GM20431 (cell line): ENCODE results near the gene SLC48A1.

Experiments used
- in situ Hi-C: fragments of 300-500 bp; cut with MseI, MboI; formaldehyde crosslinking; loops from one replicate; pipeline ENCODE4 v1.15.0; 2020; ENCODE audit warnings: low sequenced_read_pairs; ENCODE audit not compliant: unreplicated experiment

SLC48A1 gene

DNA sequence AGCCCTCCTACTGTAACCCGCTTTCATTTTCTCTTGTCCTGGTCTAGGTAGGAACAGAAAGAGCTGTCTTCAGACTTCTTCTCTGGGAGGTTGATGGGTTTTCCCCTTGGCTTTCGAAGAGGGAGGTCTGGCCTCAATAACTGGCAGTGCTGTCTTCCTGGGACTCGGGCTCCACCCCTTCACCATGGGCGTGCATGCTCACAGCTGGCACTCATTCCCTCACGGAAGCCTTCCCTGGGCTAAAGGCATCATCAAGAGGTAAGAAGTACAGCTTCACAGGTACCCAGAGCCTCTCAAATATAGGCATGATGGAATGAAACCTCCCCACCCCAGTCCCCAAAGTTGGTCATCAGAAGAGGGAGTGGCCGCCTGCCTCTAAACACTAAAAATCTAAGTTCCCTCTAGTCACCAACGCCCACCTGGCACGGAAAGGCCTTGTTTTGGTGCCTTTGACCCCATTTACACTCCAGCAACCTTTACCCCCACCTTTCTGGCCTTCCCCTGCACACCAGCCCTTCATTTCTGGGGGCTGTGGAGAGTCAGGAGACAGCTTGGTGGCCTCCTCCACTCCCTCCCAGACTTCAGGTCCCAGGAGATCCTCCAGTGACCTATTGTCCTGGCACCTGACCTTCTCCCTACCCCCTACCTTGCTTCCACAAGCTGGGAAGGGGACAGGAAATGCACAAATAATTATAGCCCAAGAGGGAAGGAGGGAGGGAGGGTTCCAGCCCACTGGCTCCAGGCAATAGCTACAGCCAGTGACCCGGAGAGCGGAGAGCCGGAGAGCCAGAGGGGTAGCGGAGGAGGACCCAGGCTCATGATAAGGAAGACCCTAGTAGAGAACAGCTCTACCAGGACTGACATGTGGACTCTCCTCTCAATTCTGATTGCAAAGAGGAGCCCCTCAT is 17.1 kb upstream of the SLC48A1 start:
- in situ Hi-C loops, result no loop called here

DNA sequence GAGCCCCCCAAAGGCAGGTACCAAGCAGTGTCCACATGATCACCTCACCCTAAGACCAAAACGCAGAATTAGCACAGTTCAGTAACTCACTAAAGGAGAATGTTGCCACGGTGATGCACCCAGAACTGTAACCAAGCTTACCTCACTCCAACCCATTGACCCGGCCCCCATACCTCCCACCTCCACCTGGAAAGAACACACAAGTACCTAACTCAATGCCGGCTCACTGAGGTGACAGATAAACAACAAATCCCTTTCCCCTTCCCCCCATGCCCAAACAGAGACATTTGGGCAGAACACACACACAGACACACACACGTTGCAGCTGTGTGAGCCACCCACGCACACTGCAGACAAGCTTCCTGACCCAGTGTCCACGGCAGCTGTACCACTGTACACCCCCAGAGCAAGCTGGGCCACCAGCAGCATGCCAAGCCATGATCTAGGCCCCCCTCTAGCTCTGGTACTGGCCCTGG is 15.6 kb upstream of the SLC48A1 start:
- in situ Hi-C loops, result no loop called here

DNA sequence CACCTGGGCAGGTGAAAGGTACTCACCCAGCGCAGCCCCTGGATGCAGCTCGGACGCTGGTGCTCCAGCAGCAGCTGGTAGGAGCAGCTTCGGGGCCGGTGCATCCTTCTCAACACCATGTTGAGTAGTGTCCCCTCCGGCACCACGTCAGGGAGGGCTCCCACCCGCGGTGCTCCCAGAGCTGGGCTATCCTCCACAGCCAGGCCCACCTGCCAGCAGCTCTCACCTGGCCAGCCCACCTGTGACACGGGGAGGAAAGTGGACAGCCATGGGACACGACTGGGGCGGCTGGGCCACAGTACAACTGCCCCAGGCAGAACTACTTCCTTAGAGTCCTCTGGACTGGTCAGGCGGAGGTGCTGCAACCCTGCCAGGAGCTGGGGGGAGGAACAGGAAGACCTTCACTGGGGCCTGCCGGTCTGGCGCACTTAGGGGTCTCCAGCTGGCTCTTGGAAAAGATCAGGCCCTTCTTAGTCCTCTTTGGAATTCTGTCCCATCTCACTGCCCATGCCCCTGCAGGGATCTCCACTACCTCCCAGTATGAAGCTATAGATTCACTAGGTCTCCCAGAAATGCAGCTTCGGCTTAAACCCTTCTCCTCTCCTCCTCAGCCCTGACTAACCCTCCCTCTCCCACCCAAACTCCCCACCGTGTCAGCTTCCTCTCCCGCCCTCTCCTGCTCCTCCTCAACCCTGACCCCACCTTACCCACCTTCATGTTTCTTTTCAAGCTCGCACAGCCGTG is 15.0 kb upstream of the SLC48A1 start:
- in situ Hi-C loops, result no loop called here

DNA sequence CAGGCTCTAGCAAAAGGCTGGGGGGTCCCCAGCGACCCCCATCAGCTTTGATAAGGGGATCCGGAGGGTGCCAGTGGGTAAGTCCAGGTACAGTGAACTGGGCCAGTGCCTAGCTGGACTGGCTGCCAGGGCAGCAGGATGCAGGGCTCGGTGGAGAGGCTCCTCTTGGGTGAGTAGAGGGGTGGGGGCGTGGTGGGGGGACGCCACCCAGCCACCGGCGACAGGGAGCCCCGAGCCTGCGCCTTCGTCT is 14.5 kb upstream of the SLC48A1 start:
- in situ Hi-C loops, result no loop called here

DNA sequence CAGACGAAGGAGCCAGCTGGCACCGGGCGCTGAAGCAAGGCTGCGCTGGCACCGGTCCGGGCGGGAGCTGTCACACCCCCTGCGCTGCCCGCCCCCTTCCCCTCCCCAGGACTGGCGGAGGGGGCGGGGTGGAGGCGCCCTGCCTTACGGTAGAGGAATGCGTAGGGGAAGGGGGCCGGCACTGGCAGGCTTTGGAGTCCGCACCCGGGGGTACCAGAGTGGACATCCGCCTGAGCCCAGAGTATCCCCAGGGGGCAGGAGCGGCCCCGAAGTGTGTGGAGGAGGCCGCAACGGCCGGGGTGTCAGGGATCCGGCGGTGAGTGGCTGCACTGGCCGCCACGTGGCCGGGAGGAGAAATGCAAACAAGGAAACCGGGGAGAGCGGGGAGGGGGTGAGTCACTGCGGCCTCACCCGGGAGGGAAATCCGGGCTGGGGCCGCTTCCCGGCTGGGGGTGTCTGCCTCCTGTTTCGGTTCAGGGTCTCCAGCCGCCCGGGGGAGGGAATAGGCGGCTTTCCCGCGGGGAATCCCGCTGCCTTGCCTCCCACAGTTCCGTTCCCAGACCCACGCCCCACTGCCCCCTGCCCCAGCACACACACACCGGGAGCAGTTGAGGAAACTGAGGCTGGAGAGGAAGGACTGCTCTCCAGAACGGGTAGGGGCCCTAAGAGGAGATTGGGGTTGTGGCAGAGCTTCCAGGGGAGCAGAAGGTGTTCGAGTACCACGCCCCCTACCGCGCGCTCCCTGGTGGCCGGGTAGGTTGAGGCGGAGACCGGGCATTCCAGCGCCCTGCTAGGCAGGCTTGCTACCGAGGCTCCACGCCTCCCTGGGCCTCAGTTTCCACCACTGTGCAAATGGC is 14.0 kb upstream of the SLC48A1 start, which contains the start of gene RAPGEF3:
TSS of gene RAPGEF3 (minus strand) at position 47 of the 857 bp plus-strand sequence. CDS start 324 bp downstream, outside the sequence.
- in situ Hi-C loops, result no loop called here

DNA sequence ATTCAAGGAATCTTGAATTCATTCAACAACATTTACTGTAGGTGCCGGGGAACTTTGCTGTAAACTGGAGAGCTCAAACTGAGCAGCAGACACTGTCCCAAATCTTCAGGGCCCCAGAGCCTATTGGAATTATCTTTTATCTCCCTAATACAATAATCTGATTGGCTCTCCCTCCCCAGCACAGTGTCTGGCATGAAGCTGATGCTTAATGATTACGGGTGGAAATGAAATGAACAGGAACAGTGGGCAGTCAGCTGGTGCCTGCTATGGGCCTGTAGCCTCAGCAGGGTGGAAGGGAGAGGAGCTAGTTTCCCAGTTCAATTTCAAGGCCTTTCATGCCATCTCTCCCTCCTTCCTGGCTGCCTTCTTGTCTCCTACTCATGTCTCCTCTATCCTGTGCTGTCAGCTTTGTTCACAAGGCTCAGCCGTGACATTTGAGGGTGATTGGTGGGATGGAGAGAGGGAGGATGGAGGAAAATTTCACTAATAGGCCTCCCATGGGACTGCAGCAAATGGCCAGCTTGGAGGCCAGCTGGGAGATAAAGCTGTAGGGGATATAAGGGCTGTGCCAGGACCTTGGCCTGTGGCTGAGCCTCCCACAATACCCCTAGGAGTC is 10.1 kb upstream of the SLC48A1 start:
- in situ Hi-C loops, result loop anchor here (10.0 kb wide), 1 partner anchor 48 kb away; no protein-coding TSS in a partner anchor

DNA sequence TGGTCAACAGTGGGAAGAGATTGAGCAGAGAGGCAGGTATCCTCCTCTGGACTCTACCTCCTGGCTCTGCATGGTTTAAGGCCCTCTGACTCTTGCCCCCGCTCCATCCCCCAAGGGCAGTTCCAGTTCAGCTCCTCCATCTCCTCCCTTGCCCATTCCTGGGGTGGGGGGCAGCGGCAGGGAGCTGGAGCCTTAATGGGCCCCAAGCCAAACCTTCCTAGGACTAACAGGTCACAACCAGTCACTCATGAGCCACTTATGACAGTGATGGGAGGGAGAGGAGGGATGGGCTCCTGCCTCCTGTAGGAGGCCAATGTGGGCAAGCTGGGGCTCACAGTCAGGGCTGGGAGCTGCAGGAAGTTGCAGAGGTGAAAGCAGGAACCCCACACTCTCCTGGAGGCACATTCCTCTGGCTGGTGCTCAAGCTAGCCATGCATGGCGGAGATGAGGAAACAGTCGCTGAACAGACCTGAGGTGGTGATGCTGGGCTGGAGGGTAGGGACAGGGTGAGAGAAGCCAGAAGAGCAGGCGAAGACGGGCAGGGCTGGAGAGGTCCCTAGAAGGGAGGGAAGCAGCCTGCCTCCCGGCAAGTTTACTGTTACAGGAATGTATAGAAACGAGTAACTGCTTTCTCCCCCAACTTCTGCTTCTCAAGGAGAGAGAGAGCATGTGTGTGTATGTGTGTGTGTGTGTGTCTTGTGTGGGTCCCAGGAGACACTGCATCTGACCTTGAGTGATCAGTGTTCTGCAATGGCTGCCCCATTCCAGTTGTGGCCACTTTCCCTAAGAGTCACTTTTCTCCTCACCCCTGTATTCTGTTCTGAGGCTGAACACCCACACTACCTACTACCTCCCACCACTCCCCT is 9.3 kb upstream of the SLC48A1 start:
- in situ Hi-C loops, result loop anchor here (10.0 kb wide), 1 partner anchor 49 kb away; no protein-coding TSS in a partner anchor

DNA sequence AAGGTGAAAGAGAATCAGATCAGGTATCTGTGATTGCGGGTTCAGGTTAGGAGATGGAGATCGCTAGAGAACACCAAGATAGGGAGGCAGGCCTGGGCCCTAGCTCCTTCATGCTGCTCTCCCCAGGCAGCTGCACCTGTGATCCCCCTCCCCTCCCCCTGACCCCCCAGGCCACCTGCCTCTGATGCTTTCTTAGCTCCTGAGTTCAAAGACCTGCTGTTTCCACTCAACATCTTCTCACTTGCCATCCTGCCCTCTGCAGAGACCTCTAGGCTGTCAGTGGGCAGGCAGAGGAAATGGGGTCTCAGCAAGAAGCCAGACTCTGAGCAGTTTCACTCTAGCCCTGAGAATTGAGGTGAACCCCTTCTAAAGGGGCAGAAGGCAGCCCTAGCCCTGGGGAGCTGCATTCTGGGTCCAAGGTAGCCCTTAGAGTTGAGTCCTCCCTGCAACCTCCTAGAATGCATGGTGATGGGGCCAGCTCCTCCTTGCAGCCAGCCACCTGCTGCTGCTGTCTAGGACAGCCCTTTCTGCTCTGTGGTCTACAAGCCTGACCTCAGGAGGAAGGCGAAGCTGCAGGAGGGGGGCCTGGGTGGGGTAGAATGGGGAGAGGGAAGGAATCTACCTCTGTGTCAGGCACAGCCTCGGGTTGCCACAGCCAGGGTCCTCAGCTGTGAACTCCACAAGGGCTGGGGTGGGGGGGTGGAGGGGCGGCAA is 6.4 kb upstream of the SLC48A1 start:
- in situ Hi-C loops, result loop anchor here (10.0 kb wide), 1 partner anchor 52 kb away; no protein-coding TSS in a partner anchor

DNA sequence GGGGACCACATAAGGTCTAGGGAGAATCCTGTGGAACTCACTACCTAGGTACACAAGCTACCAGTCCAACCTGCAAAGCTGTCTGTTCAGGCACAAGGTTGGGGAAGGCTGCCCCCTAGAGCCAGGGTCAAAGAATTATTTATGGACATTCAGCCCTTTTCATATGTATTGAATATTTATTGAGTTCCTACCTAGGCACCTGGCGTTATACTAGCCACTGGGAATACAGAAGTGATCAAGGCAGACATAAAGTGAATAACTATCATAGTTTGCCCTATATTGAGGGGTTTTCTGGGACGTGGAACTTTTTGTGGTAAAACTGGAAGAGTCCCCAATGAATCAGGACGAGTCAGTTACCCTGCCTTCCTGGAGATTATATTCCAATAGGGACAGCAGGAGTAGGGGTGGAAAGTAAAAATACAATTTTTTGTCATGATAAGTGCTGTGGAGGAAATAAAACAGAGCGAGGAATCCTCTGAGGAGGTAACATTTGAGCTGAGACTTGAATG is 5.8 kb upstream of the SLC48A1 start:
- in situ Hi-C loops, result loop anchor here (10.0 kb wide), 1 partner anchor 52 kb away; no protein-coding TSS in a partner anchor

DNA sequence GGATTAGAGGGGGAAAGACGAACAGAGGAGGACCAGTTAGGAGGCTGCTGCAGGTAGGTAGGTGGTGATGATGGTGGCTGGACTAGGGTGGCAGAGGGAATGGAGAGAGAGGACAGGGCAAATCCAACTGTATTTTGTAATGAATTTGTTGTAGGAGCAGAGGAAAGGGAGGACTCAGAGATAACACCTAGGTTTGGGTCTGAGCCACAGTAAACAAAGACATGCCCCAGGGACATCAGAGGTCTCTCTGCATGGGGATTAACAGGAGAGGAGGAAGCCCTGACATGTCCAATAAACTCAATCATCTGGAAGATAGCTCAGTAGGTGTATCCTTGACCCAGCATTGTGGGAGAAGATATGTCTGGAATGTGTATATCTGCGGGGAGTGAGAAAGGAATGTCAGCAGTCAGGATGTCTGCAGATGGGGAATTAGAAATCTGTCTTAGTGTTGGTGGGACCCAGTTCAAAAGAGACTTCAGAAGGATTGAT is 4.7 kb upstream of the SLC48A1 start:
- in situ Hi-C loops, result loop anchor here (10.0 kb wide), 1 partner anchor 54 kb away; no protein-coding TSS in a partner anchor

DNA sequence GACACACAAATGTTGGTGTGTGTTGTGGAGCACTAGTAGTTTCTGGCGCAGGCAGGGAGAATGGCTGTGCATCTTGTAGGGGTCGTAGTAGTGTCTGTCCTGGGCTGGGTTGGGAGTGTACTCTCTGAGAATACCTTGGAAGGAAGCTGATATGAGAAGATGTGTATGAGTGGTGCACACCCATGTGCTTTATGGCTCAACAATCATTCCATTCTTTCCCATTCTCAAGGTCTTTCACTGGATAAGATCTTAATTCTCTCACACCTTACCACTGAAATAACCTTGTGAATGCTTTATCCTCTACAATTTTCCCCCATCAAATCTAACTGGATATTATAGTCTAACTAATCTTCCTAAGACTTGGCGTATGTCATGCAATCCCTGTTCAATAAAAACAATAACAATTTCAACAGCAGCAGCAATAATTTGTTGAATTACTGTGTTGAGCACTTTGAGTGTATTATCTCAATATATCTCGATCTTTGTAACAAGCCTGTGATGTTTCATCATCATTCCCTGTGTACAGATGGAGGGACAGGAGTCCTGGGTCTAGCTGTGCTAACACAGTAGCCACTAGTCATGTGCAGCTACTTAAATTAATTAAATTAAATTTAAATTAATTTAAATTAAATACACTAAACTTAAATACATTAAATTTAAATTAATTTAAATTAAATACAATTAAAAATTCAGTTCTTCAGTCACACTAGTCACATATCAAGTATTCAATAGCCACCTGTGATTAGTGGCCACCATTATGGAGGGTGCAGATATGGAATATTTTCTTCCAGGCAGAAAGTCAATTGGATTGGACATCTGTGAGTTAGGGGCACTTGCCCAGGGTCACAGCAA is 3.6 kb upstream of the SLC48A1 start:
- in situ Hi-C loops, result loop anchor here (10.0 kb wide), 1 partner anchor 55 kb away; no protein-coding TSS in a partner anchor

DNA sequence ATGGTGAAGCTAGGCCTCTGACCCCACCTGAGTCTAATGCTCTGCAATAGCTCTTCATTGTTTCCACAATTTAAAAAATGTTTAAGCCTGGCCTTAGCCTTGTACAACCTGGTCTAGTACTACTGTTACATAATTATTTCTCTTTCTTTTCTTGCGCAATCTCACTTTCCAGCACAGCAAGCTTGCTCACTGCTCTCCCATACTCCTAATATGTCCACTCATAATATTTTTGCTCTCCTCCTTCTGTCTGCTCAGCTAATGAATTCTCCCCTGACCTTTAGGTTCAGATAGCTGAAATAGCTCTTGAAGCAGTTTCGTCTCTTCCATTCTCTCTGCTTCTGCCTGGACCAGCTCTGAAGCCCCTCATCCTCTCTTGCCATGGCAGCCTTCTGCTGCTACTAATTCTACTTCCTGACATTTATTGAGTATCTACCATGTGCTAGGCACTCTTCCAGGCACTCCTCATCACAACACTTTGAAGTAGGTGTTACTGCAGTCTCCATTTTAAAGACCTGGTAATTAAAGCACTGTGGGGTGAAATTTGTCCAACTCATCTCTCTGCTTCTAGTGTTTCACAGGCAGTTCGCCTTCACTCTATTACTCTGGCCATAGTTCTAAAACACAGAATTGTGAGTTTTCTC is 2.8 kb upstream of the SLC48A1 start:
- in situ Hi-C loops, result no loop called here

DNA sequence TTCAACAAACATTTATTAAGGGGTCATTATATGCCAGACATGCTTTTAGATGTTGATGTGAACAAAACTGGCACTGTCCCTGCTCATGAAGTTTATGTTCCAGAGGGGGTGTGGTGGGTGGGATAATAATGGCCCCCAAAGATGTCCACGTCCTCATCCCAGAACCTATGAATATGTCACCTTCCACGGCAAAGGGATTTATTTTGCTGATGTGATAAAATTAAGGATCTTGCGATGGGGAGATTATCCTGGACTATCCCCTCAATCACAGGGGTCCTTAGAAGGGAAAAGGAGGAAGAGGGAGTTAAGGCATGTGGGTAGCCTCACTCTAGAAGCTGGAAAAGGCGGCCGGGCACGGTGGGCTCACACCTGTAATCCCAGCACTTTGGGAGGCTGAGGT is 1.7 kb upstream of the SLC48A1 start:
- in situ Hi-C loops, result no loop called here

DNA sequence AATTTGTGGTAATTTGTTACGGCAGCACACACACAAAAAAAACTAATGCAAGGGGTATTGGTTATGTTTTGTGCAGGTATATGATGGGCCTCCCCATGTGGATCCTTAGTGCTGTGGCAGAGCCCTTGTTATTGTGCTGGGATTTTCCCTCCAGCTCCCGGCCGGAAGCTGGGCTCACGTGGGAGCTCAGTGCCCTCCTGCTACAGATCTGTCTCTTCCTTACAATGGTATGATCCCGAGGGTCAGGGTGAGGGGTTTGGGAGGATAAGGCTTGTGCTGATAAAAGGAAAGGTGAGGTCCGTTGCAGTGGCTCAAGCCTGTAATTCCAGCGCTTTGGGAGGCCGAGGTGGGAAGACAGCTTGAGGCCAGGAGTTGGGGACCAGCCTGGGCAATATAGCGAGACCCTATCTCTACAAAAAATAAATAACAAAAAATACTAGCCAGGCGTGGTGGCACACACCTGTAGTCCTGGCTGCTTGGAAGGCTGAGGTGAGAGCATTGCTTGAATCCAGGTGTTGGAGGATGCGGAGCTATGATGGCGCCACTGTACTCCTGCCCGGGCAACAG is 861 bp upstream of the SLC48A1 start:
- in situ Hi-C loops, result no loop called here

DNA sequence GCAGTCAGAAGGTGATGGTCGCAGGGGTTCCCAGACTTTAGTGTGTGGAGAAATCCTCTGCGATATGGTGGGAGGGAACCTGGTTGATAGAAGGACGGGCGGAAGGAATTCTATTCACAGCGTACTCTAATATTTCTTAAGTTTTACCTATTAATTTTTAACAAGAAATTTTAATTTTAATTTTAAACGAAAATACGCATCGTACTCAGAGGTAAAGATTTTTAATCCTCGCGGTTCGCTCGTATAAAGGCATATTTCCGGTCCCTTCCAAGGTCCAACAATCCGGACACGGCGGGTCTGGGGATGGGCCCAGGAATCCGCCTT is 338 bp upstream of the SLC48A1 start:
- in situ Hi-C loops, result no loop called here
